Aorta (tissue), 5 donors: ENCODE results near the gene FSHR. TPM values are rescaled to one million over a fixed set of nuclear protein-coding genes. Genes with fewer than 3 reads are reported as not detected.

Source experiments
- ATAC-seq: fragments of 200-7000 bp; cut with Tn5 transposase; one replicate; pipeline ENCODE4 v1.9.1; 2022; ENCODE audit warnings: moderate library complexity; ENCODE audit not compliant: low FRiP score
- DNase-seq, 2 donors: peaks; one replicate each; pipeline ENCODE4 v3.0.0-alpha.2; 2020
- H3K27ac ChIP-seq, 2 donors: one replicate each; pipeline ENCODE4 v1.5.1; 2013; ENCODE audit warnings: low read length in 2 of 2, mild to moderate bottlenecking in 2 of 2, moderate library complexity in 2 of 2, control low read depth in 1 of 2, inconsistent platforms in 1 of 2, low read depth in 1 of 2
- H3K27me3 ChIP-seq, 2 donors: one replicate each; pipeline ENCODE4 v1.6.1; 2013; ENCODE audit warnings: control low read depth in 1 of 2, low read length in 1 of 2, mild to moderate bottlenecking in 1 of 2, moderate library complexity in 1 of 2; ENCODE audit not compliant: insufficient read depth in 2 of 2, control insufficient read depth in 1 of 2
- H3K36me3 ChIP-seq, 2 donors: one replicate each; pipeline ENCODE4 v1.6.1; 2013; ENCODE audit warnings: control low read depth in 1 of 2, low read length in 1 of 2, mild to moderate bottlenecking in 1 of 2; ENCODE audit not compliant: insufficient read depth in 2 of 2, control insufficient read depth in 1 of 2
- H3K4me1 ChIP-seq, 2 donors: one replicate each; pipeline ENCODE4 v1.6.1; 2013; ENCODE audit warnings: low read length in 2 of 2, control low read depth in 1 of 2, mild to moderate bottlenecking in 1 of 2, moderate library complexity in 1 of 2; ENCODE audit not compliant: insufficient read depth in 2 of 2, control insufficient read depth in 1 of 2
- H3K4me3 ChIP-seq, 2 donors: one replicate each; pipeline ENCODE4 v1.5.1; 2013; ENCODE audit warnings: low read length in 2 of 2, control low read depth in 1 of 2, mild to moderate bottlenecking in 1 of 2
- H3K9me3 ChIP-seq: one replicate; pipeline ENCODE4 v1.6.1; 2013; ENCODE audit warnings: mild to moderate bottlenecking, low read length; ENCODE audit not compliant: control insufficient read depth
- WGBS, 2 donors: extraction: QIAGEN DNeasy Blood & Tissue Kit; methylation state at CpG; one replicate each; pipeline ENCODE4 v1.1.7; 2013; 5-methylcytosine and 5-hydroxymethylcytosine counted together
- intact Hi-C, 2 donors: fragments of 100-400 bp; cut with DNase I; formaldehyde crosslinking; loops; one replicate each; pipeline versions ENCODE4 v1.14.2 to v1.15.0; 2022
- polyA plus RNA-seq, 2 donors: library from polyadenylated mRNA; stranded (reverse); fragments of 200-250 nt; gene quantifications; one replicate each; pipeline ENCODE4 v1.2.3, GENCODE V29; 2013
- total RNA-seq, 2 donors: library from RNA; stranded (reverse); fragmentation: NEBNext Ultra II Directional; extraction: Animal tissue kit (Norgen Biotek cat#: 25700); gene quantifications; one replicate each; pipeline ENCODE4 v1.2.1, GENCODE V29; 2021
- donor health status: healthy with polysubstance abuse.
- donor health status: Bipolar disorder and iron deficiency.
- donor health status: DM: no; HTN: no; CAD: no.
- donor health status: DM: no; HTN: no; CAD: no.
- donor health status: DM: yes; HTN: yes; CAD: no.

FSHR gene
- total and polyA plus RNA-seq, 4 donors = not detected

GRCh38 chr2:49108436-49108835 lies 45.9 kb downstream of the FSHR start:
- Histone ChIP-seq H3K9me3 (peaks cover 2% of the 10 kb centered on the region), H3K4me3 (no peak overlapping the region), H3K4me1 (peaks cover 0 to 1% of the 10 kb centered on the region in 2 donors), H3K36me3 (no peaks in the 10 kb centered on the region), H3K27ac (no peak overlapping the region), H3K27me3 (no peaks in the 10 kb centered on the region)
- intact Hi-C loops = no loop called here
- no peak for ATAC-seq
- WGBS, 2 donors = 54 to 62% methylated on average over 3 of the region's 3 CpGs
- DNase-seq = no peak

GRCh38 chr2:49105506-49105905 lies 48.8 kb downstream of the FSHR start:
- Histone ChIP-seq H3K4me1 (no peaks in the 10 kb centered on the region), H3K9me3 (no peaks in the 10 kb centered on the region), H3K27me3 (no peaks in the 10 kb centered on the region), H3K27ac (no peak overlapping the region), H3K36me3 (no peaks in the 10 kb centered on the region), H3K4me3 (no peak overlapping the region)
- ATAC-seq = no peak
- WGBS, 2 donors = 52 to 68% methylated on average over 2 of the region's 2 CpGs
- DNase-seq = no peak
- intact Hi-C loops = no loop called here

- DNase-seq (no peak), ATAC-seq (no peak)
- Histone ChIP-seq H3K9me3 (no peaks in the 10 kb centered on the region), H3K27me3 (no peaks in the 10 kb centered on the region), H3K27ac (no peak overlapping the region), H3K36me3 (no peaks in the 10 kb centered on the region), H3K4me3 (no peak overlapping the region), H3K4me1 (no peaks in the 10 kb centered on the region)
- WGBS, 2 donors = 14 to 24% methylated on average over 1 of the region's 1 CpG
- intact Hi-C loops = no loop called here
These were observed 52.2 kb downstream of the FSHR start for GRCh38 chr2:49102146-49102545.

- ATAC-seq (no peak), DNase-seq (no peak)
- Histone ChIP-seq H3K4me3 (no peak overlapping the region), H3K27me3 (no peaks in the 10 kb centered on the region), H3K9me3 (no peaks in the 10 kb centered on the region), H3K36me3 (no peaks in the 10 kb centered on the region), H3K4me1 (no peaks in the 10 kb centered on the region), H3K27ac (no peak overlapping the region)
- 40 to 60% methylated on average over 2 of the region's 2 CpGs for WGBS, 2 donors
- intact Hi-C loops = no loop called here
These were observed 73.6 kb downstream of the FSHR start for GRCh38 chr2:49080681-49081080.

GRCh38 chr2:49070716-49071115 lies 83.6 kb downstream of the FSHR start:
- H3K27ac ChIP-seq = no peak overlapping the region
- no peak overlapping the region for H3K4me3 ChIP-seq
- intact Hi-C loops = no loop called here
- ATAC-seq (no peak), DNase-seq (no peak)
- H3K27me3 ChIP-seq = no peaks in the 10 kb centered on the region
- no peaks in the 10 kb centered on the region for H3K4me1 ChIP-seq
- H3K9me3 ChIP-seq = no peaks in the 10 kb centered on the region
- H3K36me3 ChIP-seq = no peaks in the 10 kb centered on the region
- WGBS, 2 donors = 30 to 32% methylated on average over 2 of the region's 2 CpGs

- H3K27me3 ChIP-seq = no peaks in the 10 kb centered on the region
- H3K4me3 ChIP-seq = no peak overlapping the region
- no peak for DNase-seq
- no peaks in the 10 kb centered on the region for H3K4me1 ChIP-seq
- no peaks in the 10 kb centered on the region for H3K36me3 ChIP-seq
- intact Hi-C loops = no loop called here
- H3K9me3 ChIP-seq = no peaks in the 10 kb centered on the region
- WGBS, 2 donors = 26 to 42% methylated on average over 1 of the region's 1 CpG
- no peak for ATAC-seq
- no peak overlapping the region for H3K27ac ChIP-seq
These were observed 84.5 kb downstream of the FSHR start for GRCh38 chr2:49069829-49070228.

GRCh38 chr2:49068613-49069012 lies 85.7 kb downstream of the FSHR start:
- Histone ChIP-seq H3K27ac (no peak overlapping the region), H3K4me3 (no peak overlapping the region), H3K4me1 (no peaks in the 10 kb centered on the region), H3K9me3 (no peaks in the 10 kb centered on the region), H3K27me3 (no peaks in the 10 kb centered on the region), H3K36me3 (no peaks in the 10 kb centered on the region)
- intact Hi-C loops = no loop called here
- ATAC-seq (no peak), DNase-seq (no peak)

GRCh38 chr2:49067971-49068370 lies 86.3 kb downstream of the FSHR start:
- Histone ChIP-seq H3K36me3 (no peaks in the 10 kb centered on the region), H3K27me3 (no peaks in the 10 kb centered on the region), H3K9me3 (no peaks in the 10 kb centered on the region), H3K4me1 (no peaks in the 10 kb centered on the region), H3K4me3 (no peak overlapping the region), H3K27ac (no peak overlapping the region)
- DNase-seq (no peak), ATAC-seq (no peak)
- intact Hi-C loops = no loop called here
- WGBS, 2 donors = 50 to 59% methylated on average over 2 of the region's 2 CpGs

- intact Hi-C loops = no loop called here
- no peaks in the 10 kb centered on the region for H3K36me3 ChIP-seq
- H3K9me3 ChIP-seq = peaks cover 3% of the 10 kb centered on the region
- 43 to 63% methylated on average over 2 of the region's 2 CpGs for WGBS, 2 donors
- ATAC-seq (no peak), DNase-seq (no peak)
- no peak overlapping the region for H3K27ac ChIP-seq
- no peak overlapping the region for H3K4me3 ChIP-seq
- no peaks in the 10 kb centered on the region for H3K4me1 ChIP-seq
- no peaks in the 10 kb centered on the region for H3K27me3 ChIP-seq
These were observed 101.2 kb downstream of the FSHR start for GRCh38 chr2:49053156-49053555.
